DMS153 (cell line): ENCODE data around the gene ANKRD62.
"Not testable (repeated sequence)": the region's sequence is repeated elsewhere in the genome, so short reads cannot be mapped to it uniquely, and the experiment has no call there.

Experiments
- DNase-seq: peaks from one replicate; lab custom pipeline; 2025; lab: John Stamatoyannopoulos, UW

ANKRD62 gene

GRCh38 chr18:12099160-12099559 is 5.5 kb downstream of the ANKRD62 start:
- no peak for DNase-seq

- DNase-seq, result no peak
These were observed 7.6 kb downstream of the ANKRD62 start for GRCh38 chr18:12101266-12101665.

- no peak for DNase-seq
These were observed 8.6 kb downstream of the ANKRD62 start for GRCh38 chr18:12102136-12102842.

GRCh38 chr18:12106471-12106870 is 12.8 kb downstream of the ANKRD62 start:
- no peak for DNase-seq

- no peak for DNase-seq
These were observed 16.2 kb downstream of the ANKRD62 start for GRCh38 chr18:12109836-12110235.

GRCh38 chr18:12113999-12114646 is 20.5 kb downstream of the ANKRD62 start:
- no peak for DNase-seq

GRCh38 chr18:12119358-12119757 is 25.7 kb downstream of the ANKRD62 start:
- DNase-seq, result no peak

GRCh38 chr18:12121175-12122042 is 27.8 kb downstream of the ANKRD62 start:
- DNase-seq, result no peak

- not testable (repeated sequence) for DNase-seq
These were observed 28.4 kb downstream of the ANKRD62 start for GRCh38 chr18:12122043-12122389.

- not testable (repeated sequence) for DNase-seq
These were observed 34.0 kb downstream of the ANKRD62 start for GRCh38 chr18:12127647-12128046.

- not testable (repeated sequence) for DNase-seq
These were observed 45.2 kb downstream of the ANKRD62 start for GRCh38 chr18:12138831-12139230.

GRCh38 chr18:12140866-12141265 is 47.2 kb downstream of the ANKRD62 start:
- DNase-seq, result not testable (repeated sequence)

- DNase-seq, result not testable (repeated sequence)
These were observed 48.1 kb downstream of the ANKRD62 start for GRCh38 chr18:12141778-12142177.

- not testable (repeated sequence) for DNase-seq
These were observed 55.8 kb downstream of the ANKRD62 start for GRCh38 chr18:12149431-12149830.

- no peak for DNase-seq
These were observed 60.7 kb downstream of the ANKRD62 start for GRCh38 chr18:12154361-12154760.

GRCh38 chr18:12155996-12156395 is 62.4 kb downstream of the ANKRD62 start:
- DNase-seq, result no peak

GRCh38 chr18:12159446-12159845 is 65.8 kb downstream of the ANKRD62 start:
- no peak for DNase-seq

- DNase-seq, result no peak
These were observed 69.1 kb downstream of the ANKRD62 start for GRCh38 chr18:12162786-12163185.

- no peak for DNase-seq
These were observed 71.6 kb downstream of the ANKRD62 start for GRCh38 chr18:12165038-12165768.
